ENCODE results near the gene KRTAP19-6. TPM values are rescaled to one million over a fixed set of nuclear protein-coding genes. Genes with fewer than 3 reads are reported as not detected.

KRTAP19-6 gene
- total RNA-seq, 1 experiment from 2014 or later, result not detected

- no peak for DNase-seq (ENCODE audit: low read depth, low spot score)
- Histone ChIP-seq H3K4me1 (ENCODE audit: control insufficient read depth in 1 of 2, insufficient read depth in 2 of 2, low read length in 2 of 2) (no peaks in the 10 kb centered on the region), H4K20me1 (ENCODE audit: insufficient read depth) (no peaks in the 10 kb centered on the region; the same call in 1 of the 2 replicates), H3K9ac (ENCODE audit: low read length) (no peak within 1 kb of the TSS), H3K4me2 (ENCODE audit: low read length) (no peak within 1 kb of the TSS), H3K27me3 (ENCODE audit: insufficient read depth, low read length) (no peaks in the 10 kb centered on the region), H2AFZ (ENCODE audit: low read depth, low read length, poor library complexity, severe bottlenecking) (no peak within 1 kb of the TSS), H3K79me2 (ENCODE audit: insufficient read depth, low read length) (no peaks in the 10 kb centered on the region), H3K4me3 (replicated peaks in 1 of 2; ENCODE audit: low read depth in 1 of 2, low read length in 2 of 2) (no peak within 1 kb of the TSS), H3K9me2 (ENCODE audit: insufficient read depth) (no peaks in the 10 kb centered on the region), H3K36me3 (ENCODE audit: control insufficient read depth in 1 of 2, insufficient read depth in 2 of 2, low read length in 2 of 2) (no peaks in the 10 kb centered on the region), H3K9me3 (ENCODE audit: control insufficient read depth in 1 of 2, insufficient read depth in 1 of 2, low read depth in 1 of 2, low read length in 2 of 2) (peaks cover 6 to 17% of the 10 kb centered on the region in 2 experiments; a peak in 2 of 4 replicates), H3K27ac (ENCODE audit: low read depth, low read length) (no peak within 1 kb of the TSS)
- RAD21 ChIA-PET (ENCODE audit: low non-redundant PET in 1 of 2, low total read pairs in 2 of 2, uncharacterized antibody in 2 of 2, unreplicated experiment in 2 of 2), result no interaction called here
- TF ChIP-seq EZH2 (IDR thresholded peaks at IDR 0.05) (no peak), ELF1 (IDR thresholded peaks at IDR 0.05; ENCODE audit: borderline replicate concordance, low read depth) (no peak), EGR1 (IDR thresholded peaks at IDR 0.05; ENCODE audit: low read depth) (no peak), SRF (IDR thresholded peaks at IDR 0.05; ENCODE audit: low read depth) (no peak), CEBPB (IDR thresholded peaks at IDR 0.05; ENCODE audit: low read depth) (no peak), YY1 (IDR thresholded peaks at IDR 0.05; ENCODE audit: extremely low read depth, insufficient replicate concordance, low read depth, low read length) (no peak), ZFX (IDR thresholded peaks at IDR 0.05) (no peak), ZNF274 (IDR thresholded peaks at IDR 0.05; ENCODE audit: low read depth, low read length) (no peak), CBX3 (IDR thresholded peaks at IDR 0.05; ENCODE audit: low read depth) (no peak), SIN3A (IDR thresholded peaks at IDR 0.05; ENCODE audit: low read depth) (no peak), REST (IDR thresholded peaks at IDR 0.05; ENCODE audit: low read depth) (no peak)
- POLR2A ChIA-PET, result no interaction called here
- intact Hi-C loops (cut with micrococcal nuclease), result no loop called here
- CTCF ChIA-PET, result no interaction called here
- no peak for ATAC-seq
- no TSS peak for BruUV-seq (replicated peaks)
These were observed 48.6 kb upstream of the KRTAP19-6 start, which contains the start of gene KRTAP22-2 for GRCh38 chr21:30590297-30590696. Gene KRTAP22-2, minus strand, starts transcription at chr21:30590397.

Data from HCT116 (cell line).